ENCODE results near the gene THTPA.

The THTPA gene

DNA sequence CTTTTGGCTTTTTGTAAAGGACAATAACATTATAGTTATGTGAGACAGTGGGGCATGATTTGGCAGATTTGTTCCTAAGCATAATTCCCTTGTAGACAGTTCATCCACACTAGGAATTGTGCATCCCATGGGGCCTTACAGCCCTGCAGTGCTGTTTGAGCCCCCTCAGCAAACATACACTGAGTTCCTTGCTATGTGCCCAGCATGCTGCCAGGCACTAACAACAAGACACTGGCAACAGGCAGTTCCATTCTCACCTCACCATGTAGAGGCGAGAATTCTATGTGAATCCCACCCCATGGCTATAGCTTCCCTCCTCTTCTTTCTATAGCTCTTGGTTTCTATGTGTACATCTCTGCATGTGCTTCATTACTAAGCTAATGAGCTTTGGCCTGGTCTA lies 1.9 kb downstream of the THTPA start:
- H2AK5ac ChIP-seq (ENCODE audit: low read length) = no peak overlapping the region
- no peaks in the 10 kb centered on the region for H3K4me1 ChIP-seq (ENCODE audit: control insufficient read depth, low read depth, low read length)
- no peak overlapping the region for H3K4me3 ChIP-seq (ENCODE audit: low read length)
- H4K5ac ChIP-seq (ENCODE audit: low read length) = no peak overlapping the region
- no peak overlapping the region for H2BK5ac ChIP-seq (ENCODE audit: low read length)
- H3K18ac ChIP-seq (ENCODE audit: low read length) = no peak overlapping the region
- no peaks in the 10 kb centered on the region for H3K27me3 ChIP-seq (ENCODE audit: insufficient read depth, low read length, poor library complexity)
- no peak overlapping the region for H3K4ac ChIP-seq (ENCODE audit: low read depth, low read length)
- no CpG with 5 or more reads among the region's 1 CpG for WGBS (ENCODE audit: extremely low coverage, insufficient coverage, low lambda C conversion rate)
- H3K4me2 ChIP-seq (ENCODE audit: low read length) = no peak overlapping the region
- H2BK120ac ChIP-seq (ENCODE audit: low read depth, low read length) = no peak overlapping the region
- H3K9ac ChIP-seq (ENCODE audit: low read length) = no peak overlapping the region
- no peak overlapping the region for H3K27ac ChIP-seq (ENCODE audit: low read depth, low read length)
- H3K23ac ChIP-seq (ENCODE audit: low read length) = no peak overlapping the region
- H2BK15ac ChIP-seq (replicated peaks; ENCODE audit: low read depth) = no peak overlapping the region
- no peaks in the 10 kb centered on the region for H3K79me2 ChIP-seq (ENCODE audit: control insufficient read depth, insufficient read depth, low read length)
- H4K8ac ChIP-seq (ENCODE audit: low read depth, low read length) = no peak overlapping the region
- H3K56ac ChIP-seq (ENCODE audit: low read length) = no peak overlapping the region
- H3K79me1 ChIP-seq (ENCODE audit: low read length) = no peaks in the 10 kb centered on the region
- DNase-seq = no peak
- H3K36me3 ChIP-seq (ENCODE audit: control insufficient read depth, insufficient read depth, low read length) = peaks cover 9% of the 10 kb centered on the region

DNA sequence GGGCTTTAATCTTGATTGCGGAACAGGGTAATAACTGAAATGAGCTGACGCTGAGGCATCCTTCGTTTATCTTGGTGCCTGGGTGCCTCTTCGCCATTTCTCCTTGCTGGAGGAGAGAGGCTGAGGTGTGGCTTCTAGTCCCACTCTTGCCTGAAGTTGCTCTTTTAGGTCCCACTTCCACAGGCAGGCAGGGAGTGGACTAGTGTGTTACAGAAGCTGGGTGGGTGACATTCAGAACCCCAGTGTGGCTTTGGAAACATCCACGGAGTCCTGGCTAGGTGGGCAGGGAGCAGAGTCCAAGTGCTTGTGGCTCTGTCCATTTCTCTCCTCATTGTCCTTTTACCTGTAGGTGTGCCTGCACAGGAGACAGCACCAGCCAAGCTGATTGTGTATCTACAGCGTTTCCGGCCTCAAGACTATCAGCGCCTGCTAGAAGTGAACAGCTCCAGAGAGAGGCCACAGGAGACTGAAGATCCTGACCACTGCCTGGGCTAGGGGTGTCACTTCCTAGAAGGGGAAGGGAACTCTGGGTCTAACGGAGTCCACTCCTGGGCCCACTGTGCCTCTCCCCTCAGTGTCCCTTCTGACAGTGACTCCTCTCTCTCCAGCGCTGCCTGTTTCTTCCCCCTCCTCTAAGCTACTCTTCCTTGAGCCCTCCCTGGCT lies 2.4 kb downstream of the THTPA start:
- H4K5ac ChIP-seq (ENCODE audit: low read length) = no peak overlapping the region
- H3K23ac ChIP-seq (ENCODE audit: low read length) = no peak overlapping the region
- H3K56ac ChIP-seq (ENCODE audit: low read length) = no peak overlapping the region
- H3K18ac ChIP-seq (ENCODE audit: low read length) = no peak overlapping the region
- no peak for DNase-seq
- H3K4me2 ChIP-seq (ENCODE audit: low read length) = no peak overlapping the region
- no peak overlapping the region for H2BK120ac ChIP-seq (ENCODE audit: low read depth, low read length)
- no peaks in the 10 kb centered on the region for H3K4me1 ChIP-seq (ENCODE audit: control insufficient read depth, low read depth, low read length)
- H4K8ac ChIP-seq (ENCODE audit: low read depth, low read length) = no peak overlapping the region
- no peak overlapping the region for H2BK5ac ChIP-seq (ENCODE audit: low read length)
- no CpG with 5 or more reads among the region's 10 CpGs for WGBS (ENCODE audit: extremely low coverage, insufficient coverage, low lambda C conversion rate)
- H3K79me1 ChIP-seq (ENCODE audit: low read length) = no peaks in the 10 kb centered on the region
- no peaks in the 10 kb centered on the region for H3K79me2 ChIP-seq (ENCODE audit: control insufficient read depth, insufficient read depth, low read length)
- H2BK15ac ChIP-seq (replicated peaks; ENCODE audit: low read depth) = no peak overlapping the region
- no peak overlapping the region for H3K9ac ChIP-seq (ENCODE audit: low read length)
- no peak overlapping the region for H3K4ac ChIP-seq (ENCODE audit: low read depth, low read length)
- H3K27me3 ChIP-seq (ENCODE audit: insufficient read depth, low read length, poor library complexity) = no peaks in the 10 kb centered on the region
- H2AK5ac ChIP-seq (ENCODE audit: low read length) = no peak overlapping the region
- no peak overlapping the region for H3K4me3 ChIP-seq (ENCODE audit: low read length)
- H3K36me3 ChIP-seq (ENCODE audit: control insufficient read depth, insufficient read depth, low read length) = peaks cover 10% of the 10 kb centered on the region
- no peak overlapping the region for H3K27ac ChIP-seq (ENCODE audit: low read depth, low read length)

DNA sequence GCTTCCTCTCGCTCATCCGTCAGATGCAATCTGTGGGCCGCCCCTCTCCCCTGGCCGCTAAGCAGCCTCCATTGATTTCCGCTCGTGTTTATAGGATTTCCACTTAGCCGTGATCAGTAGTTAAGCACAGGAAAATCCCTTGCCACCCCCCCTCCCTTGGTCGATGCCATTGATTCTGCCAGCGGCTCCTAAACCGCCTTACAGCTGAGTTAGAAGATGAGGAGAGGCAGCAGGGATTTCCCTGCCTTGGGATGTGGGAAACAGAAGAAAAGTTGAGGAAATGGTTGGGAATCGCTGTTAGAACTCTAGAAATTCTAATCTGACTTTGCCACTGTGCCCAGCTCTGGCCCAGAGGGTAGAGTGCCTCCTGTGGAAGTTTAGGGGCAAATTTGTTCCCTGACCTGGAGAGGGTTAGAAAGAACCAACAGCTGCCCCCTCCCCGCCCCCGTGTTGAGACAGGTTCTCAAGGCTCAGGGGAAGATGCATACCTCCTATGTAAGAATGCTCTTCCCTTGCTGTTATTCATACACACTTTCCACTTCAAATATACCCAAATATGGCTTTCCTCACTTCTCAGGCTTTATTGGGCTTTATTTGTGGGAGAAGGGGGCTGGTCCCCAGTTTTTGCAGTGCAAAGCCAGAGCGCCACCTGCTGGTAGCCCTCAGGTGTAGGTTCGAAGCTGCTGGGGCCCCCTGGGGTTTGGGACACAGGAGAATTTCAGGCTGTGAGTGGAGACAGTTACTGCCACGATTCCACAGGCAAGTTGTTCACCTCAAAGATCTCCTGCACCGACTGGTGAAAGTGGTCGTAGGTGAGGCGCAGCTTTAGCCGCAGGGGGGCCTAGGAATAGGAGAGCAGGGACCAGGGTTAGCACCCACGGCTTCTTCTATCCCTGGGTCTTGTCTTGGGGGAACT lies 3.2 kb downstream of the THTPA start:
- no peak overlapping the region for H2BK15ac ChIP-seq (replicated peaks; ENCODE audit: low read depth)
- no peak overlapping the region for H4K5ac ChIP-seq (ENCODE audit: low read length)
- no peaks in the 10 kb centered on the region for H3K27me3 ChIP-seq (ENCODE audit: insufficient read depth, low read length, poor library complexity)
- no peak overlapping the region for H3K23ac ChIP-seq (ENCODE audit: low read length)
- H2BK5ac ChIP-seq (ENCODE audit: low read length) = no peak overlapping the region
- H3K79me2 ChIP-seq (ENCODE audit: control insufficient read depth, insufficient read depth, low read length) = no peaks in the 10 kb centered on the region
- no peak overlapping the region for H3K9ac ChIP-seq (ENCODE audit: low read length)
- no peak overlapping the region for H3K56ac ChIP-seq (ENCODE audit: low read length)
- H3K4me2 ChIP-seq (ENCODE audit: low read length) = no peak overlapping the region
- DNase-seq = no peak
- no peak overlapping the region for H3K4ac ChIP-seq (ENCODE audit: low read depth, low read length)
- no peak overlapping the region for H3K27ac ChIP-seq (ENCODE audit: low read depth, low read length)
- WGBS (ENCODE audit: extremely low coverage, insufficient coverage, low lambda C conversion rate) = no CpG with 5 or more reads among the region's 21 CpGs
- no peaks in the 10 kb centered on the region for H3K4me1 ChIP-seq (ENCODE audit: control insufficient read depth, low read depth, low read length)
- H3K36me3 ChIP-seq (ENCODE audit: control insufficient read depth, insufficient read depth, low read length) = peaks cover 10% of the 10 kb centered on the region
- no peak overlapping the region for H2BK120ac ChIP-seq (ENCODE audit: low read depth, low read length)
- H2AK5ac ChIP-seq (ENCODE audit: low read length) = no peak overlapping the region
- H4K8ac ChIP-seq (ENCODE audit: low read depth, low read length) = no peak overlapping the region
- H3K18ac ChIP-seq (ENCODE audit: low read length) = no peak overlapping the region
- no peak overlapping the region for H3K4me3 ChIP-seq (ENCODE audit: low read length)
- H3K79me1 ChIP-seq (ENCODE audit: low read length) = no peaks in the 10 kb centered on the region

- Histone ChIP-seq H3K4me2 (ENCODE audit: low read length) (no peak overlapping the region), H3K79me2 (ENCODE audit: control insufficient read depth, insufficient read depth, low read length) (no peaks in the 10 kb centered on the region), H3K4ac (ENCODE audit: low read depth, low read length) (no peak overlapping the region), H2BK5ac (ENCODE audit: low read length) (no peak overlapping the region), H3K4me3 (ENCODE audit: low read length) (no peak overlapping the region), H2BK15ac (replicated peaks; ENCODE audit: low read depth) (no peak overlapping the region), H3K56ac (ENCODE audit: low read length) (no peak overlapping the region), H2BK120ac (ENCODE audit: low read depth, low read length) (no peak overlapping the region), H3K4me1 (ENCODE audit: control insufficient read depth, low read depth, low read length) (no peaks in the 10 kb centered on the region), H3K23ac (ENCODE audit: low read length) (no peak overlapping the region), H3K18ac (ENCODE audit: low read length) (no peak overlapping the region), H2AK5ac (ENCODE audit: low read length) (no peak overlapping the region), H4K5ac (ENCODE audit: low read length) (no peak overlapping the region), H3K27ac (ENCODE audit: low read depth, low read length) (no peak overlapping the region), H3K79me1 (ENCODE audit: low read length) (no peaks in the 10 kb centered on the region), H3K36me3 (ENCODE audit: control insufficient read depth, insufficient read depth, low read length) (peaks cover 10% of the 10 kb centered on the region), H3K27me3 (ENCODE audit: insufficient read depth, low read length, poor library complexity) (no peaks in the 10 kb centered on the region), H4K8ac (ENCODE audit: low read depth, low read length) (no peak overlapping the region), H3K9ac (ENCODE audit: low read length) (no peak overlapping the region)
- WGBS (ENCODE audit: extremely low coverage, insufficient coverage, low lambda C conversion rate) = no CpG with 5 or more reads among the region's 3 CpGs
- no peak for DNase-seq
Measured at GRCh38 chr14:23559926-23560520, 4.0 kb downstream of the THTPA start.

- Histone ChIP-seq H3K4me2 (ENCODE audit: low read length) (no peak overlapping the region), H2BK120ac (ENCODE audit: low read depth, low read length) (no peak overlapping the region), H3K9ac (ENCODE audit: low read length) (no peak overlapping the region), H2AK5ac (ENCODE audit: low read length) (no peak overlapping the region), H3K4me1 (ENCODE audit: control insufficient read depth, low read depth, low read length) (no peaks in the 10 kb centered on the region), H2BK5ac (ENCODE audit: low read length) (no peak overlapping the region), H3K4me3 (ENCODE audit: low read length) (no peak overlapping the region), H3K79me2 (ENCODE audit: control insufficient read depth, insufficient read depth, low read length) (no peaks in the 10 kb centered on the region), H2BK15ac (replicated peaks; ENCODE audit: low read depth) (no peak overlapping the region), H3K79me1 (ENCODE audit: low read length) (peaks cover 4% of the 10 kb centered on the region), H4K5ac (ENCODE audit: low read length) (no peak overlapping the region), H3K36me3 (ENCODE audit: control insufficient read depth, insufficient read depth, low read length) (peaks cover 10% of the 10 kb centered on the region), H3K27me3 (ENCODE audit: insufficient read depth, low read length, poor library complexity) (no peaks in the 10 kb centered on the region), H3K27ac (ENCODE audit: low read depth, low read length) (no peak overlapping the region), H4K8ac (ENCODE audit: low read depth, low read length) (no peak overlapping the region), H3K56ac (ENCODE audit: low read length) (no peak overlapping the region), H3K23ac (ENCODE audit: low read length) (no peak overlapping the region), H3K4ac (ENCODE audit: low read depth, low read length) (no peak overlapping the region), H3K18ac (ENCODE audit: low read length) (no peak overlapping the region)
- WGBS (ENCODE audit: extremely low coverage, insufficient coverage, low lambda C conversion rate) = no CpG with 5 or more reads among the region's 2 CpGs
- no peak for DNase-seq
Measured at GRCh38 chr14:23561259-23561658, 5.2 kb downstream of the THTPA start.
